Psoas muscle (tissue), 8 donors: ENCODE results near the gene VAV2. TPM values are rescaled to one million over a fixed set of nuclear protein-coding genes. Genes with fewer than 3 reads are reported as not detected.
A peak's percentile ranks its signal among the peaks of the same experiment; 100 is the strongest.

ENCODE experiments used
- ATAC-seq, 4 donors: fragments of 200-7000 bp; cut with Tn5 transposase; one replicate each; pipeline ENCODE4 v1.9.1; 2020; ENCODE audit warnings: moderate library complexity in 3 of 4, mild to moderate bottlenecking in 2 of 4
- DNase-seq, 2 donors: peaks; one replicate each; pipeline ENCODE4 v3.0.0-alpha.2; 2020
- H3K27ac ChIP-seq: fragments of 200-600 bp; one replicate; pipeline ENCODE4 v1.8.0; 2022
- H3K27me3 ChIP-seq, 3 donors: fragments of 200-600 bp in 1 of 3; one replicate each; pipeline versions ENCODE4 v1.6.1 to v1.8.0; 2013 to 2022; ENCODE audit warnings: low read length in 2 of 3, mild to moderate bottlenecking in 2 of 3, moderate library complexity in 1 of 3; ENCODE audit not compliant: insufficient read depth in 3 of 3
- H3K36me3 ChIP-seq, 2 donors: fragments of 200-600 bp in 1 of 2; one replicate each; pipeline versions ENCODE4 v1.6.1 to v1.8.0; 2013 to 2022; ENCODE audit warnings: low read depth in 1 of 2, mild to moderate bottlenecking in 1 of 2, moderate library complexity in 1 of 2; ENCODE audit not compliant: insufficient read depth in 1 of 2
- H3K4me1 ChIP-seq: fragments of 200-600 bp; one replicate; pipeline ENCODE4 v1.8.0; 2022
- H3K4me3 ChIP-seq: fragments of 200-600 bp; one replicate; pipeline ENCODE4 v1.8.0; 2022; ENCODE audit warnings: mild to moderate bottlenecking
- H3K9me3 ChIP-seq: fragments of 200-600 bp; one replicate; pipeline ENCODE4 v1.8.0; 2022
- CTCF ChIP-seq: fragments of 200-600 bp; IDR thresholded peaks from one replicate; pipeline ENCODE4 v1.8.0; 2022; ENCODE audit warnings: antibody characterized with exemption
- WGBS, 3 donors: extraction: QIAGEN DNeasy Blood & Tissue Kit; methylation state at CpG; one replicate each; pipeline versions ENCODE4 v1.1.6 to v1.1.7; 2013; 5-methylcytosine and 5-hydroxymethylcytosine counted together
- intact Hi-C, 2 donors: fragments of 100-400 bp; cut with DNase I; formaldehyde crosslinking; loops; one replicate each; pipeline versions ENCODE4 v1.11.0 to v1.14.2; 2022
- polyA plus RNA-seq, 3 donors: library from polyadenylated mRNA; stranded (reverse); fragments of 200-250 nt; gene quantifications; one replicate each; pipeline ENCODE4 v1.2.3, GENCODE V29; 2013
- total RNA-seq, 4 donors: library from RNA; stranded (reverse); fragmentation: NEBNext Ultra II Directional in 2 of 4; extraction: Animal tissue kit (Norgen Biotek cat#: 25700) in 2 of 4; gene quantifications; one replicate each; pipeline versions ENCODE4 v1.2.1 to v1.2.4, GENCODE V29; 2021 to 2023
- donor health status: healthy with polysubstance abuse.
- donor health status: DM: no; HTN: no; CAD: no; lungs with moderate emphysema.
- donor health status: Bipolar disorder and iron deficiency.
- donor health status: healthy.
- donor health status: DM: yes; HTN: yes; CAD: no.
- donor health status: DM: no; HTN: no; CAD: no.
- donor health status: DM: no; HTN: no; CAD: no.
- donor health status: DM: yes; HTN: yes; CAD: no.

Gene VAV2
- total and polyA plus RNA-seq, 7 donors: 0.70 to 2.9 (median 1.4) TPM

DNA sequence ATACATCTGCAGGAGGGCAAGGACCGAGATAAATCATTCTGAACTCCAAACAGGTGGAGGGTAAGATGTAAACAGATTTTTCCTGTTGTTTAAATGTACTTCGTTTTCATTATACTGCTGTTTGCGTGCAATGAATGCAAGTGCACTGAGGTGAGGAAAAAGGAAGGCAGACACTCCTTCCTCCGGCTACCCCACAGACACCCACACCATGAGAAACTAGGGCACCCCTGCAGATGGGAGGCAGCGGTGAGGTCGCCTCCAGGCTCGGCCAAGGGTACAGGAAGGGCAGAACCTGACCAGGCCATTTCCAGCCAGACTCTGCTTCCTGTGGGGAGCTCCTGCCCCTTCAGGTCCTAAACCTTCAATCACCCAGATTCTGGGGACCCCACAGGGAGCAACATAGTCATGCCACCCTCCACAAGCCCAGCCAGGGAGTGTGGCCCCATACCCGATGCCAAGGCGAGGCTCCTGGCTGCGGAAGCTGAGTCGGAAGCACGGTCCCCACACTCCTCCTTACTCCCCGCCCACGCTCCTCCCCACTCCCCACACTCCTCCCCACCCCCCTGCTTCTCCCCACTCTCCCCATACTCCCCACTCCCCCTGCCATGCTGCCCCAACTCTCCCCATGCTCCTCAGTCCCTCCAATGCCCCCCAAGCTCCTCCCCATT, 37.1 kb downstream of the VAV2 start:
- DNase-seq: peak; percentile 15 to 21
- Histone ChIP-seq H3K27ac (no peak overlapping the region), H3K36me3 (no peaks in the 10 kb centered on the region), H3K27me3 (peaks cover 0 to 26% (median 5%) of the 10 kb centered on the region in 3 donors), H3K4me1 (peaks cover 9% of the 10 kb centered on the region), H3K9me3 (no peaks in the 10 kb centered on the region), H3K4me3 (no peak overlapping the region)
- ATAC-seq: no peak
- intact Hi-C loops: no loop called here
- TF ChIP-seq CTCF: no peak
- WGBS, 3 donors: 54 to 67% (median 65%) methylated on average over 14 of the region's 14 CpGs

DNA sequence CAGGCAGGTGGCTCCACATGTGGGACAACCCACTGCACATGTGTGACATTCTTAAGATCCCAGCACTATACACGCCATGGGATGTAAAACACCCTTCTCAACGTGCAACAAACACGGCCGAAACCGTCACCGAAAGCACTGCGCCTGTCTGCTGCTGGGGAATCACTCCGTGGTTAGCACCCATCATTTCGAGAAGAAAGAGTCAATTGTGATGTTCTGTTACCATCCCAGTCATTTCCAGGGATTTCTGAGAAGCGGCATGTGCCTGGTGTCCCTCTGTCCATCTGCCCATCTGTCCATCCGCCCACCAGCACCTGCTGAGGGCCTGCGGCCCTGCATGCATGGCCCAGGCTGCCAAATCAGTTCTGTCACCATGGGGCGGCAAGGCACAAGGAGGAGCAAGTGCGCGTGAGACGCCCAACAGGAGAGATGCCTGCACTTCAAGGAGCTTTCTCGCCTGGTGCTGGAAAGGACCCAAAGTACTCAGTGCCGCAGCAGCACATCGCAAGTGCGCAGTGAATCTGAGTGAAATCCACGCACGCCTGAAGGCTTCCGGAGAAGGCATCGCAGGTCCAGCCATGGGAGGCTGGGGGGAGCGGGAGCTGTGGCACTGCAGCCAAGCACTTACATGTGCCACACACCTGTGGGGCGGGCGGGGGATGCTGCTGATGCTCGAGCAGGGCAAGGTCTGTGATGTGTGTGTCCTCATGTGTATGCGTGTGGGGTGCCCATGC, 38.0 kb downstream of the VAV2 start:
- Histone ChIP-seq H3K36me3 (no peaks in the 10 kb centered on the region), H3K9me3 (no peaks in the 10 kb centered on the region), H3K27ac (no peak overlapping the region), H3K4me1 (peaks cover 9% of the 10 kb centered on the region), H3K4me3 (no peak overlapping the region), H3K27me3 (peaks cover 0 to 25% (median 10%) of the 10 kb centered on the region in 3 donors)
- WGBS, 3 donors: 66 to 80% (median 68%) methylated on average over 29 of the region's 29 CpGs
- DNase-seq (peak; percentile 14 to 35), ATAC-seq (no peak)
- intact Hi-C loops: no loop called here
- no peak for TF ChIP-seq CTCF

GRCh38 chr9:133953621-133953975, 38.5 kb downstream of the VAV2 start:
- Histone ChIP-seq H3K4me1 (peaks cover 9% of the 10 kb centered on the region), H3K4me3 (no peak overlapping the region), H3K27ac (no peak overlapping the region), H3K27me3 (peaks cover 0 to 28% (median 10%) of the 10 kb centered on the region in 3 donors), H3K9me3 (no peaks in the 10 kb centered on the region), H3K36me3 (no peaks in the 10 kb centered on the region)
- WGBS, 3 donors: 92 to 98% (median 92%) methylated on average over 4 of the region's 4 CpGs
- DNase-seq (peak; percentile 10 to 28), ATAC-seq (no peak)
- no peak for TF ChIP-seq CTCF
- intact Hi-C loops: no loop called here

GRCh38 chr9:133952598-133953550, 39.2 kb downstream of the VAV2 start:
- Histone ChIP-seq H3K4me3 (no peak overlapping the region), H3K36me3 (no peaks in the 10 kb centered on the region), H3K27me3 (peaks cover 0 to 28% (median 10%) of the 10 kb centered on the region in 3 donors), H3K27ac (no peak overlapping the region), H3K4me1 (peaks cover 9% of the 10 kb centered on the region), H3K9me3 (no peaks in the 10 kb centered on the region)
- TF ChIP-seq CTCF: no peak
- ATAC-seq (no peak), DNase-seq (peak in 1 of 2 donors; percentile 20)
- 90 to 98% (median 95%) methylated on average over 16 to 18 of the region's 18 CpGs for WGBS, 3 donors
- intact Hi-C loops: no loop called here
